OCI-M2 (cell line): Measurements from ENCODE around the gene FCGBP.

ENCODE experiments used
- DNase-seq: peaks from one replicate; lab custom pipeline; 2025; ENCODE audit not compliant: unreplicated experiment; lab: John Stamatoyannopoulos, UW

FCGBP gene

GRCh38 chr19:39949026-39949747 lies 14.8 kb upstream of the FCGBP start:
- DNase-seq, result no peak

- no peak for DNase-seq
These were observed 12.1 kb upstream of the FCGBP start for GRCh38 chr19:39946532-39946931.

GRCh38 chr19:39943586-39943985 lies 9.2 kb upstream of the FCGBP start:
- DNase-seq, result no peak

- DNase-seq, result no peak
These were observed 7.9 kb upstream of the FCGBP start for GRCh38 chr19:39942366-39942730.

GRCh38 chr19:39941615-39942365 lies 7.4 kb upstream of the FCGBP start:
- DNase-seq, result no peak

- no peak for DNase-seq
These were observed 6.7 kb upstream of the FCGBP start for GRCh38 chr19:39941151-39941550.

- DNase-seq, result no peak
These were observed 5.9 kb upstream of the FCGBP start for GRCh38 chr19:39940221-39940833.

GRCh38 chr19:39939556-39939955 lies 5.1 kb upstream of the FCGBP start:
- no peak for DNase-seq

- DNase-seq, result no peak
These were observed 3.4 kb upstream of the FCGBP start for GRCh38 chr19:39937787-39938186.

GRCh38 chr19:39937094-39937720 lies 2.8 kb upstream of the FCGBP start:
- DNase-seq, result no peak

- no peak for DNase-seq
These were observed 2.2 kb upstream of the FCGBP start for GRCh38 chr19:39936622-39937021.

GRCh38 chr19:39936020-39936419 lies 1.6 kb upstream of the FCGBP start:
- DNase-seq, result no peak

- DNase-seq, result no peak
These were observed 879 bp upstream of the FCGBP start for GRCh38 chr19:39935364-39935661.

GRCh38 chr19:39929750-39930149 lies 4.7 kb downstream of the FCGBP start:
- DNase-seq, result no peak

GRCh38 chr19:39928357-39928725 lies 6.1 kb downstream of the FCGBP start:
- DNase-seq, result no peak

GRCh38 chr19:39927524-39928356 lies 6.7 kb downstream of the FCGBP start:
- DNase-seq, result no peak

GRCh38 chr19:39927076-39927475 lies 7.4 kb downstream of the FCGBP start:
- no peak for DNase-seq

GRCh38 chr19:39926170-39926760 lies 8.2 kb downstream of the FCGBP start:
- no peak for DNase-seq

GRCh38 chr19:39924952-39925351 lies 9.5 kb downstream of the FCGBP start:
- DNase-seq, result no peak

- DNase-seq, result no peak
These were observed 10.0 kb downstream of the FCGBP start for GRCh38 chr19:39924389-39924788.

GRCh38 chr19:39923862-39924261 lies 10.6 kb downstream of the FCGBP start:
- DNase-seq, result no peak
